Calu3 (cell line): Measurements from ENCODE around the gene HS6ST3. TPM values are rescaled to one million over a fixed set of nuclear protein-coding genes. Genes with fewer than 3 reads are reported as not detected.

Experiments
- BruUV-seq: library from RNA; stranded (reverse); fragments of 400-500 nt; replicated peaks from 2 replicates; lab custom pipeline; 2021; lab: Mats Ljungman, UMichigan
- CTCF ChIA-PET: fragments of 300-600 bp; sonication (Branson Sonifier 250); formaldehyde crosslinking; loops from one replicate; lab custom pipeline; 2022; ENCODE audit warnings: antibody characterized with exemption; lab: Charles Lee
- DNase-seq: peaks from one replicate; pipeline ENCODE4 v3.0.0; 2022
- H3K27ac Mint-ChIP-seq: one replicate; pipeline ENCODE4 v1.8.0; 2022; ENCODE audit warnings: mixed read lengths; ENCODE audit not compliant: unreplicated experiment
- H3K27me3 Mint-ChIP-seq: one replicate; pipeline ENCODE4 v1.8.0; 2022; ENCODE audit warnings: mixed read lengths; ENCODE audit not compliant: unreplicated experiment
- H3K36me3 Mint-ChIP-seq: one replicate; pipeline ENCODE4 v1.8.0; 2022; ENCODE audit warnings: mild to moderate bottlenecking, moderate library complexity, mixed read lengths; ENCODE audit not compliant: insufficient read depth, unreplicated experiment
- H3K4me1 Mint-ChIP-seq: one replicate; pipeline ENCODE4 v1.8.0; 2022; ENCODE audit warnings: mild to moderate bottlenecking, low read depth, mixed read lengths; ENCODE audit not compliant: unreplicated experiment
- H3K4me3 Mint-ChIP-seq: one replicate; pipeline ENCODE4 v1.8.0; 2022; ENCODE audit warnings: mild to moderate bottlenecking, low read depth, moderate library complexity, mixed read lengths; ENCODE audit not compliant: unreplicated experiment
- H3K9me3 Mint-ChIP-seq: one replicate; pipeline ENCODE4 v1.8.0; 2022; ENCODE audit warnings: low read depth, mixed read lengths; ENCODE audit not compliant: unreplicated experiment
- intact Hi-C: fragments of 100-400 bp; cut with micrococcal nuclease; formaldehyde crosslinking; loops from one replicate; pipeline ENCODE4 v1.10.0; 2022; ENCODE audit not compliant: unreplicated experiment
- total RNA-seq: library from RNA; stranded (reverse); gene quantifications from 2 replicates; pipeline ENCODE4 v1.2.3, GENCODE V29; 2022
- TF ChIP-seq, protein P1 (sequence below): fragments of 200-600 bp; IDR thresholded peaks from one replicate; pipeline ENCODE4 v1.8.0; 2022; ENCODE audit warnings: antibody characterized with exemption; ENCODE audit not compliant: unreplicated experiment

Gene HS6ST3
- total RNA-seq, 1 experiment from 2014 or later = not detected

GRCh38 chr13:96793404-96793755 lies 703.5 kb downstream of the HS6ST3 start:
- no peak for DNase-seq
- intact Hi-C loops = no loop called here
- H3K4me3 Mint-ChIP-seq = no peak overlapping the region
- CTCF ChIA-PET = no interaction called here
- H3K27me3 Mint-ChIP-seq = no peaks in the 10 kb centered on the region
- no peaks in the 10 kb centered on the region for H3K4me1 Mint-ChIP-seq
- no TSS peak for BruUV-seq
- no peaks in the 10 kb centered on the region for H3K9me3 Mint-ChIP-seq
- H3K36me3 Mint-ChIP-seq = no peaks in the 10 kb centered on the region
- no peak overlapping the region for H3K27ac Mint-ChIP-seq
- TF ChIP-seq, protein P1, sequence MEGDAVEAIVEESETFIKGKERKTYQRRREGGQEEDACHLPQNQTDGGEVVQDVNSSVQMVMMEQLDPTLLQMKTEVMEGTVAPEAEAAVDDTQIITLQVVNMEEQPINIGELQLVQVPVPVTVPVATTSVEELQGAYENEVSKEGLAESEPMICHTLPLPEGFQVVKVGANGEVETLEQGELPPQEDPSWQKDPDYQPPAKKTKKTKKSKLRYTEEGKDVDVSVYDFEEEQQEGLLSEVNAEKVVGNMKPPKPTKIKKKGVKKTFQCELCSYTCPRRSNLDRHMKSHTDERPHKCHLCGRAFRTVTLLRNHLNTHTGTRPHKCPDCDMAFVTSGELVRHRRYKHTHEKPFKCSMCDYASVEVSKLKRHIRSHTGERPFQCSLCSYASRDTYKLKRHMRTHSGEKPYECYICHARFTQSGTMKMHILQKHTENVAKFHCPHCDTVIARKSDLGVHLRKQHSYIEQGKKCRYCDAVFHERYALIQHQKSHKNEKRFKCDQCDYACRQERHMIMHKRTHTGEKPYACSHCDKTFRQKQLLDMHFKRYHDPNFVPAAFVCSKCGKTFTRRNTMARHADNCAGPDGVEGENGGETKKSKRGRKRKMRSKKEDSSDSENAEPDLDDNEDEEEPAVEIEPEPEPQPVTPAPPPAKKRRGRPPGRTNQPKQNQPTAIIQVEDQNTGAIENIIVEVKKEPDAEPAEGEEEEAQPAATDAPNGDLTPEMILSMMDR = no peak

- no TSS peak for BruUV-seq
- CTCF ChIA-PET = no interaction called here
- TF ChIP-seq, protein P1 = no peak
Observed at GRCh38 chr13:96794669-96795068, 704.8 kb downstream of the HS6ST3 start.

DNA sequence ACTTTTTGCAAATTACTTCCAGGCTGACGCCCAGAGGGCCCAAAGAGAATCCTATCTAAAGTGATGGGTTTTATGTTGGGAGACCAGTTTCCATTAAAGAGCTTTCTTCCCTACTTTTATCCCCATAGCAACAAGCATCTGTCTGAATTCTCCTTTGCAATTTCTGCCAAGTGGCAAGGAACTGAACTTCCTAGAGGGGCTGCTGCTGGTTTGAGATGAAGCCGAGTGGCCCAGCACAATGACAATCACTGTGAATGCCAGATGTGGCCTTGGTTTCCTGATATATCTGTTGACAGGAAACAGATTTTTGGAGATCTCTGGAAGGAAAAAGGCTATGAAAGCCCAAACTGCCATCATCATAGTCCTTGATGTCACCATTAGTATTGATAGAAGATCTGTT lies 705.8 kb downstream of the HS6ST3 start:
- Mint-ChIP-seq H3K27ac (no peak overlapping the region), H3K27me3 (no peaks in the 10 kb centered on the region), H3K4me1 (no peaks in the 10 kb centered on the region), H3K36me3 (no peaks in the 10 kb centered on the region), H3K9me3 (no peaks in the 10 kb centered on the region), H3K4me3 (no peak overlapping the region)
- intact Hi-C loops = no loop called here
- BruUV-seq = no TSS peak
- CTCF ChIA-PET = no interaction called here
- TF ChIP-seq, protein P1 = no peak
- no peak for DNase-seq

More at GRCh38 chr13:96794669-96795068, 704.8 kb downstream of the HS6ST3 start:
- intact Hi-C loops = no loop called here
- Mint-ChIP-seq H3K4me3 (no peak overlapping the region), H3K36me3 (no peaks in the 10 kb centered on the region), H3K27me3 (no peaks in the 10 kb centered on the region), H3K4me1 (no peaks in the 10 kb centered on the region), H3K27ac (no peak overlapping the region), H3K9me3 (no peaks in the 10 kb centered on the region)
- DNase-seq = no peak

DNA sequence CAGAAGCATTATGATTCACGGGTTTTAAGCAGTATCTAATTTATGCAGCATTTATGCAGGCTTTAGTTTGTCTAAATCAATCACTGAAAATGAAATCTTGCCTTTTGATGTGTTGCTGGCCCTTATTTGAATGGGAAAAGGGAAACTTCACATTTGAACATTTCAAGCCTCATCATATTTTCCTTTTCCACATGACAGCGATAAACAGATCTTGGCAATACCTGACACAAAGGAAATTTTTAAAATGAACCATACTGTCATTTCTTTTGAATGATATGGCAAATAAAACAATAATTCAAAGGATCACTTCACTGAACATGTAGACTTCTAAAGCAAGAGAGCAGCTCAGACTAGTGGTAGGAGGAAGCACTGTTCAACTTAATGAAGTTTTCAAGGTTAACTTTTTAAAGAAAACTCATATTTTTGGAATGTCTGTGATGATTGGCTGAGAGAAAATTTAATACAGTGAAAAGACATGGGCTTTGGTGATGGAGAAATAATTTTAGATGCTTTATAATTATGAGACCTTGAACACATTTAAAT lies 706.3 kb downstream of the HS6ST3 start:
- BruUV-seq = no TSS peak
- TF ChIP-seq, protein P1 = no peak
- DNase-seq = no peak
- H3K4me3 Mint-ChIP-seq = no peak overlapping the region
- no peak overlapping the region for H3K27ac Mint-ChIP-seq
- no peaks in the 10 kb centered on the region for H3K36me3 Mint-ChIP-seq
- no peaks in the 10 kb centered on the region for H3K9me3 Mint-ChIP-seq
- no peaks in the 10 kb centered on the region for H3K27me3 Mint-ChIP-seq
- intact Hi-C loops = no loop called here
- CTCF ChIA-PET = no interaction called here
- no peaks in the 10 kb centered on the region for H3K4me1 Mint-ChIP-seq
